Camera-type eye (tissue), 1 donor: ENCODE results near the gene NUDT12. TPM values are rescaled to one million over a fixed set of nuclear protein-coding genes. Genes with fewer than 3 reads are reported as not detected.

Experiments used
- total RNA-seq: library from RNA; depleted of rRNA; stranded (reverse); fragments of >200 nt; gene quantifications from one replicate; pipeline ENCODE4 v1.2.3, GENCODE V29; 2014

The NUDT12 gene
- 31.4 TPM for total RNA-seq

GRCh38 chr5:103562453-103563157 is at the start of gene NUDT12:
TSS of gene NUDT12 (minus strand) at chr5:103562789. CDS start at chr5:103560248, 2,541 bp downstream.

